ENCODE results near the gene ASCC1.
"Not testable (repeated sequence)": the region's sequence is repeated elsewhere in the genome, so short reads cannot be mapped to it uniquely, and the experiment has no call there.

Gene ASCC1

DNA sequence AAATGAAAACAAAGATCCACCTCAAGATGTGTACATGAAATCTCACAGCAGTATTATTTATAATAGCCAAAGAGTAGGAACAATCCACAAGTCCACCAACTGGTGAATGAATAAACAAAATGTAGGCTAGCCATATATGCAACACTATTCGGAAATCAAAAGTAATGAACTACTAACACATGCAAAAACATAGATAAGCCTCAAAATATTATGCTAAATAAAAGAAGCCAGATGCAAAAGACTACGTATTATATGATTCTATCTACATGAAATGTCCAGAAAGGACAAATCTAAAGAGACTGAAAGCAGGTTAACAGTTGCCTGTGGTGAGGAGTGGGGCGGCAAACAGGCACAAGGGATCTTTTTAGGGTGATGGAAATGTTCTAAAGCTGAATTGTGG lies 49.0 kb downstream of the ASCC1 start:
- DNase-seq = no peak

DNA sequence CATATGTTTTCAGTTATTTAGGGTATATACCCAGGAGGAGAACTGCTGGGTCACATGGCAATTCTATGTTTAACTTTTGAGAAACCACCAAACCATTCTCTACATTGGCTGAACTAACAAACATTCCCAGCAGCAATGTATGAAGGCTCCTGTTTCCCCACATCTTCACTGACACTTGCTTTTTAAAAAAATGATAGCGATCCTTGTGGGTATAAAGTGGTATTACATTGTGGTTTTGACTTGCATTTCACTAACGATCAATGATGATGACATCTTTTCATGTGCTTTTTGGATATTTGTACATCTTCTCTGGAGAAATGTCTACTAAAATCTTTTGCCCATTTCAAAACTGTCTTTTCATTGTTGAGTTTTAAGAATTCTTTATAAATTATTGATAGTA lies 51.5 kb downstream of the ASCC1 start:
- DNase-seq = no peak

DNA sequence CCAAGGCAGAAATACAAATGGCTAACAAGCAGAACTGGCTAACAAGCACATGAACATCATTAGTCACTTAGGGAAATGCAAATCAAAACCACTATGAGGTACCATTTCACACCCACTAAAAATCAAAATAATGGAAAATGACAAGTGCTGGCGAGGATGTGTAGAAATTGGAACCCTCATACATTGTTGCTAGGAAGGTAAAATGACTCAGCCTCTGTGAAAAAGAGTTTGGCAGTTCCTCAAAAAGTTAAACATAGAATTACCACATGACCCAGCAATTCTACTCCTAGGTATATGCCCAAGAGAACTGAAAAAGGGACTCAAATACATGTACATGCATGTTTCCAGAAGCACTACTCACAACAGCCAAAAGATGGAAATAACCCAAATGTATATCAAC lies 53.1 kb downstream of the ASCC1 start:
- DNase-seq = no peak

DNA sequence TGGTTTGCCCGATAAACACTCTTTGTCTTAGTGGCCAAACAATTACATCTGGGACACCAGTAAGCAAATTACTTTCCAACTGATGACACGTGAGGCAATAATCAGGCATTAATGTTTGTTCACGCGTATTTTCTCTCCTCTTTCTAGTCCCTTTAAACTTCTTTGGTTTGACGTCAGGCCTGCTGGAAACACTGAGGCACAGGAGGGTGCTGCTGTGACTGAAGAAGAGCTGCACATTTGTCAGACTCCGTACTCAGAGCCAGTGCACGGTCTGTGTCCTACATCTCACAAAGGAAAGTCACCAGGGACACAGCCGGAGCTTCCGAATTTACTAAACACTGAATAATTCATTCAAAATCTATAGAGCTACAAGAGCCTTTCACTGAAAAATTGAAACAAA lies 57.9 kb downstream of the ASCC1 start:
- DNase-seq = no peak

DNA sequence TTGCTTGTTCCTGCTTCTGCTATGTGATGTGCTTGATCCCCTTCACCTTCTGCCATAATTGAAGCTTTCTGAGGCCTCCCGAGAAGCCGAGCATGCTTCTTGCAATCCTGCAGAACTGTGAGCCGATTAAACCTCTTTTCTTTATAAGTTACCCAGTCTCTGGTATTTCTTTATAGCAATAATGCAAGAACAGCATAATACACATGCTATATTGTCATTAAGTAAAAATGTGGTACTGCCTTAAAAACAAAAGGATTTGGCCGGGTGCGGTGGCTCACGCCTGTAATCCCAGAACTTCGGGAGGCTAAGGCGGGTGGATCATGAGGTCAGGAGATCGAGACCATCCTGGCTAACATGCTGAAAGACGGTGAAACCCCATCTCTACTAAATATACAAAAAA lies 59.9 kb downstream of the ASCC1 start:
- no peak for DNase-seq

DNA sequence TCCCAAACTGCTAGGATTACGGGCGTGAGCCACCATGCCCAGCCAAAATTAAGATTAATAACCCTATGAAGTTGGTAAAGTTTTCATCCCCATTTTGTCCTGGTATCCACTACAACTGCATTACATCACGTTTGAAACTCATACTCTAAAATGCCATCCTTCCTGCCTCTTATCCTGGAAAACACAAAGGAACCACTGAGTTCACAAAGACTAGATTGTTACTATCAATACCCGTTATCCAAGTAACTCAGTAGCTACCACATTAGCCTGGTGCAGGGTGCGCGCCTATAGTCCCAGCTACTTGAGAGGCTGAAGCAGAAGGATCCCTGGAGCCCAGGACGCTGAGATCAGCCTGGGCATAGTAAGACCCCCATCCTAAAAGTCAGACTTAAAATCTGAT lies 63.8 kb downstream of the ASCC1 start:
- no peak for DNase-seq

DNA sequence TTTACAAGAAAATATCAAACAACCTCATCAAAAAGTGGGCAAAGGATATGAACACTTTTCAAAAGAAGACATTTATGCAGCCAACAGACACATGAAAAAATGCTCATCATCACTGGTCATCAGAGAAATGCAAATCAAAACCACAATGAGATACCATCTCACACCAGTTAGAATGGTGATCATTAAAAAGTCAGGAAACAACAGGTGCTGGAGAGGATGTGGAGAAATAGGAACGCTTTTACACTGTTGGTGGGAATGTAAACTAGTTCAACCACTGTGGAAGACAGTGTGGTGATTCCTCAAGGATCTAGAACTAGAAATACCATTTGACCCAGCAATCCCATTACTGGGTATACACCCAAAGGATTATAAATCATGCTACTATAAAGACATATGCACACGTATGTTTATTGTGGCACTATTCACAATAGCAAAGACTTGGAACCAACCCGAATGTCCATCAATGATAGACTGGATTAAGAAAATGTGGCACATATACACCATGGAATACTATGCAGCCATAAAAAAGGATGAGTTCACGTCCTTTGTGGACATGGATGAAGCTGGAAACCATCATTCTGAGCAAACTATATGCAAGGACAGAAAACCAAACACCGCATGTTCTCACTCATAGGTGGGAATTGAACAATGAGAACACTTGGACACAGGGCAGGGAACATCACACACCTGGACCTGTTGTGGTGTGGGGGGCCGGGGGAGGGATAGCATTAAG lies 65.2 kb downstream of the ASCC1 start:
- DNase-seq = not testable (repeated sequence)

DNA sequence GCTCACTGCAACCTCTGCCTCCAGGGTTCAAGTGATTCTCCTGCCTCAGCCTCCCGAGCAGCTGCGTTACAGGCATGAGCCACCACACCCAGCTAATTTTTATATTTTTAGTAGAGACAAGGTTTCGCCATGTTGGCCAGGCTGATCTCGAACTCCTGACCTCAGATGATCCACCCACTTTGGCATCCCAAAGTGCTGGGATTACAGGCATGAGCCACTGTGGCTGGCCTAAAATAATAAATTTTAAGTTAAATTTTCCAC lies 68.8 kb downstream of the ASCC1 start:
- DNase-seq = not testable (repeated sequence)

DNA sequence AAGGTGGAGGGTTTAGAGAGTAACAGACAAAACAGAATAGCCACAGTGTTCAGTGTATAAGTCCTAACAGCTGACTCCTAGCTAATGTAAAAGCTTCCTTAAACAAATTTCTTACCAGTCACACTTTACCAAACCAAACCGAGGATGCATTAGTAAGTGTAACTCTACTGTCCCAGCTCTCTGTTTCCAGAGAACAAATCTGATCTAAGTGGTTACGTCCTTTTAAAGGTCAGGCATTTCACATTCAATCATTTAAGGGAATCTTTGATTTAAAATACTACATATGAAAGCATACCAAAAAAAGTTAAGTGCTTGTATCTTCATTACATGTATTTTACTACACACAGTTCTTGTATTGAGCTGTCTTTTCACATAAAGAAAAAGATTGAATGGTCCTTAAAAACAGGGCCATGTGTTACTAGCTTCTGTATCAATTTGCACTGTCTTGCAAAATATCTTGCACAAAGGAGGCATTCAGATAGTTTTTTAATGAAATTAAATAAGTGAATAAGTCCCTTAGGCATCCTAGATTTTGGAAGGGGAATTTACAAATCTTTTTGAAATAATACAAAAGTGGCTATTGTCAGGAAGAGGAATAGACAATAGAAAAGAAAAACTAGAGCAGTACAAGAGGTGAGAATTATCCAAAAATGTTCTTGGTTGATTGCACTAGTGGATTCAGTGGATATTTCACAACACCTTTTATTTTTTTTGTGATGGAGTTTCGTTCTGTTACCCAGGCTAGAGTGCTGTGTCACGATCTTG lies 69.3 kb downstream of the ASCC1 start:
- no peak for DNase-seq

DNA sequence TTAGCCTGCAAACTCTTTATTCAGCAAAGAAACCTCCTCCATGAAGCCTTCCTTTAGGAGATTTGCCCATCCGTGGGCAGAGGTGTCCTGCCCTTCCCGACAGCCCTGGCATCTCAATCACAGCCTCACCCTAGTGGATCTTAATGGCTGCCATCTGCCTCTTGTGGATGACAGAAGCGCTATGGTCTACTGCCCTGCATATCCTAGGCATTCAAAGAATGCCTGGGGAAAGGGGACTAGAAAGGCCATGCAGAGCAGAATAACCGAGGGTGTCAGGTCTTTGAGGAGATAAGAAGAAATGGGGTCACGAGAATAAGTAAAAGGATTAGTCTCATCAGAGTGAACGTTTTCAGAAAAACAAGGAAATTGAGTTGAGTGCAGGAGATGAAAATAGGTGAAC lies 70.0 kb downstream of the ASCC1 start:
- DNase-seq = no peak

DNA sequence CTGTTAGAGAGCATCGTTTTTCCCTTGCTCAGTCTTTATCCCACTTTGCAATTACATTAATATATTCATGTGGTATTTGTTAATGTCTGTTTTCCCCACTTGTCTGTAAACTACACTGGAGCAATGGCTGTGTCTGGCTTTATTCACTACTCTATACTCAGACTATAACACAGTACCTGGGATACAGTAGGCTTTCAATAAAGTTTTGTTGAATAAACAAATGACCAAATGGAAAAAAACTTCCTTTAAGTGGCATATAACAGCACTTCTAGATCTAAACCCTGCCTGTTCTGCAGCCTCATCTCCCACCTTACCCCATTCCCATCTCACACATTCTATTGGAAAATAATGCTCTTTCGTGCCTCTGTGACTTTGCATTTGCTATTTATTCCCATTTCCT lies 70.4 kb downstream of the ASCC1 start:
- no peak for DNase-seq

DNA sequence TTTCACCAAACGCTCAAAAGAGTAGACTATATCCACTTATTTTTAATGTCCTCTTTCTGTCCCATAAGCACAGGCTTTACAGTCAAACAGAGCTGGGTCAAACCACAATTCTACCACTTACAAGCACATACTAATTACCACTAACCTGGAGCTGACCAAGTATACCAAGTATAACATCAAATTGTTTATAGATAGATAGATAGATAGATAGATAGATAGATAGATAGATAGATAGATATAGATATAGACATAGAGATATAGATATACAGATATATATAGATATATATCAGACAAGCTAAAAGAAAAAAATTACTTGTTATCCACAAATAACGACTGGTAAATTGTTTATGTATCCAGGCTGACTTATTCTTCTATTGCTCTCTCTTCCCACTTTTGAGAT lies 75.2 kb downstream of the ASCC1 start:
- DNase-seq = no peak

DNA sequence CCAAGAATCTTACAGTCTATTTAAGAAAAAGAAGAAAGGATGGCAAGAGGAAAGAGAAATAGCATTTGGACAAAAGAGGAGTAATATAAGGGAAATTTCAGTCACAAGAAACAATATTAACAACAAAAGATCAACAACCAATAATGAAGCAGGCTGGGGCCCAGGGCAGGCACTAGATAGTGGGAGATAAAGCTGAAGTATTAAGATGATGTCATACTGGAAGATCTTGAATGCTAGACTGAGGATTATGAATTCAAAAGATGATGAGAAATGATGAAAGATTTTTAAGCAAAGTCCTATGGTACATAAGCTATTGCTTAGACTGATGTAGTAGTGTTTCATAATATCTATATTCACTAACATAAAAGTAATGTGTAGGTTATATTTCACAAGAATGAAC lies 75.9 kb downstream of the ASCC1 start:
- no peak for DNase-seq

DNA sequence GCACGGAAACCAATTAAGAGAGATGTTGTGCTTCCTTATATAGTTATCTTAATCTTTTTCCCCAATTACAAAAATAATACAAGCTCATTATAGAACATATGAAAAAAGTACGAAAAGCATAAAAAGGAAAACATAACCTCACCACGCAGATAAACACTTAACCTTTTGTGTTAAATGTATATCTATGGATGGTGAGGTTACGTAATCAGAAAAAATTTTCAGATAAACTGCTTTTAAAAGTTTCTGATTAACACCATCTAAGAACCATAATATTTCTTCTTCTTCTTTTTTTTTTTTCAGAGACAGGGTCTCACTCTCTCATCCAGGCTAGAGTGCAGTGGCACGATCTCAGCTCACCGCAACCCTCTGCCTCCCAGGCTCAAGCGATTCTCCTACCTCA lies 78.5 kb downstream of the ASCC1 start:
- DNase-seq = no peak

DNA sequence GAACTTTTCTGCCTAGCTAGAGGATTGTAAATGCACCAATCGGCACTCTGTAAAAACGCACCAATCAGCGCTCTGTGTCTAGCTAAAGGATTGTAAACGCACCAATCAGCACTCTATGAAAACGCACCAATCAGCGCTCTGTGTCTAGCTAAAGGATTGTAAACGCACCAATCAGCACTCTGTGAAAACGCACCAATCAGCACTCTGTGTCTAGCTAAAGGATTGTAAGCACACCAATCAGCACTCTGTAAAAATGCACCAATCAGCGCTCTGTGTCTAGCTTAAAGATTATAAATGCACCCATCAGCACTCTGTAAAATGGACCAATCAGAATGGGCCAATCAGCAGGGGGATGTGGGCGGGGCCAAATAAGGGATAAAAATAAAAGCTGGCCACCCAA lies 79.9 kb downstream of the ASCC1 start:
- not testable (repeated sequence) for DNase-seq

DNA sequence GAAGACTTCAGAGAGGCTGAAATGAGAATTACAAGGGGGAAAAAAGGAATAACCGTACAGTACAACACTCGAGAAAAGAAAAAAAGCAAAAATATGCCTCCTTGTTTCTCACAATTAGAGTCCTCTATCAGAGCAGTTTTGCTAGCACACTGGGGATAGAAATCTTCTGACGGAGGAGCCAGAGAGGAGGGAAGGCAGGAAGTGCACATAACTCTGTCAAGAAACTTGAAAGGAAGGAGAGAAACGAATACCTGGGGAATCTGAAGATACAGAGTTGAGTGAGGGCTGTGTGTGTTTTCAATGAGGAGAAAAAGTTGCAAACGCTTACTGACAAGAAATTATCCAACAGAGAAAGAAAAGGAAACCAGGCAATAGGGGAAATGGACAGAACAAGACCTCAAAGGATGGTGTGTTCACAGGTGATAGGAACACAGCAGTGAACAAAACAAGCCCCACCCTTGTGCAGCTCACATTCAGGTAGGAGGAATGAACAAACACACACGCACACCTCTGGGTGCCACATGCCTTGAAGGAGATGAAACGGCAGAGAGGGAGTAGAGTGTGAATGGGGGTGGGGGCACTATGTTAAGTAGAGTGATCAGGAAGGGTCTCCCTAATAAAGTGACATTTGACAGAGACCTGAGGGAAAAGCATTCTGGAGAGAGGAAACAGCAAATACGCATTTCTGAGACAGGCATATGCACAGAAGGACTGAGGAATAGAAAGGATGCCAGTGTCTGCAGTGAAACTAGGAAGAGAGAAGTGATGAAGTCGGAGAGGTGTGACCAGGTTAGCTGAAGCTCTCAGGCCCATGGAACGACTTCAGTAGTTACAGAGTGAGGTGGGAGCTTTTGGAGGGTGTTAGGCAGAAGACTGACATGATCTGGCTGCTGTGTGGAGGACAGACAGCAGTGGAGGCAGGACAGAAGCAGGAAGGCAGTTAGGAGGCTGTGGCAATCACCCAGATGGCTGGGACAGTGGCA lies 81.0 kb downstream of the ASCC1 start:
- DNase-seq = no peak

DNA sequence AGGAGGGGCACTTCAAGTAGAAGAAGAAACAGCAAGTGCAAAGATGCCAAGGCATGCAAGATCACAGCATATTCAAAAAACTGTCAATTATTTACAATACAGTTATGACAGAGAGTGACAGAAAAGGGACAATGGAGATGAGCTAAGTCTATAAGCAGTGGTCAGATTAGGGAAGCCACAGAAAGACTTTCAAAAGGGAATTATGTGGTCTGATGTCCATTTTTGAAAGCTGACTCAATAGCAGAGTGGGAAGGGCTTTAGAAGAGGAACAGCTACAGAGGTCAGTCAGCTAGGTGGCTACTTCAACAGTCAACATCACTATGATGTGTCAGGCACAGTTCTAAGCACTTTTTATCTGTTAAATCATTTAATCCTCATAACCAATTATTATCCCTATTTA lies 82.6 kb downstream of the ASCC1 start:
- DNase-seq = no peak

DNA sequence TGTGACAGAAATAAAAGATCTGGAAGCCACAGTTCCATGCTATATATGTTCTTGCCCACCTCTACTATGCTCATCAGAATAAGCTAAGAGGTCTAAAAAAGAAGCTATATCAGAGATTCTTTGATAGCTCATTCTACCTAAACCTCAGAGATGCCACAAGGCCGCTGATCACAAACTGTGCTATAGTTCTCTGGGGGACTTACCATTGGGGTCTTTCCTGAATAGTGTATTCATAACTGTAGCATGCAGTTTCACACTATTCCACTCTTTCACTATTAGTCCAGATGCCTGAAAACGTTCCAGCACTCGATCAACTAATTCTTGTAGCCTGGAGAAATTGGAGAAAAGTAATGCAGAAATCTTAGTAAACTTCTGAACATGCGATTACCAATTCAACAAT lies 83.2 kb downstream of the ASCC1 start:
- no peak for DNase-seq

DNA sequence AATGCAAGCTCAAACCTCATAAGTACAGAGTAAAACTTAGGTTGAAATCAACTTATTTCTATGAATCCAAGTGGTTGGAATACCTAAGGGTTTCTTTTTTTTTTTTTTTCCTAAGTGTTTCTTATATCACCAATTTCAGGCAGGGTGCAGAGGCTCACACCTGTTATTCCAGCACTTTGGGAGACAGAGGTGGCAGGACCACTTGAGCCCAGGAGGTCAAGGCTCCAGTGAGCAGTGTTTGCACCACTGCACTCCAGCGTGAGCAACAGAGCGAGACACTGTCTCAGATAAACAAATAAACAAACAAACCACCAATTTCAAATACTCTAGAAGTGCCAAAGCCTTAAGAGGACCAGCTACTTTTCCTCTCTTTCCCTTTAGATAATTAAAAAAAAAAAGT lies 88.5 kb downstream of the ASCC1 start:
- no peak for DNase-seq

DNA sequence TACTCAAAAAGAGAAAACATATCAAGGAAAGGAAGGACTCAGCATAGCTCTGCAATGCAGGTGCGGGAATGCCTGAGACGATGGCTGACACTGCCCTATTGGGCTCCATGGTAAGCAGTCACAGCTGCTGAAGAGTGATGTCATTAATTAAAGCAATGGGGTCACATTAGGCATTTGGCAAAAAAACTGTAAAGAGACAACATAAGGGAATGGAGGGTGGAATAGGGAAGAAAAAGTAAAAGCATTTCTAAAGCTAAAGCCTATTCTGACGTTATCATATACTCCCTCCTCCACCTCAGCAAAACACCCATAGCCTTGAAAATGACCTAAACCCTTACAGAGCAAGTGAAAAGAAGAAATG lies 89.2 kb downstream of the ASCC1 start:
- no peak for DNase-seq

DNA sequence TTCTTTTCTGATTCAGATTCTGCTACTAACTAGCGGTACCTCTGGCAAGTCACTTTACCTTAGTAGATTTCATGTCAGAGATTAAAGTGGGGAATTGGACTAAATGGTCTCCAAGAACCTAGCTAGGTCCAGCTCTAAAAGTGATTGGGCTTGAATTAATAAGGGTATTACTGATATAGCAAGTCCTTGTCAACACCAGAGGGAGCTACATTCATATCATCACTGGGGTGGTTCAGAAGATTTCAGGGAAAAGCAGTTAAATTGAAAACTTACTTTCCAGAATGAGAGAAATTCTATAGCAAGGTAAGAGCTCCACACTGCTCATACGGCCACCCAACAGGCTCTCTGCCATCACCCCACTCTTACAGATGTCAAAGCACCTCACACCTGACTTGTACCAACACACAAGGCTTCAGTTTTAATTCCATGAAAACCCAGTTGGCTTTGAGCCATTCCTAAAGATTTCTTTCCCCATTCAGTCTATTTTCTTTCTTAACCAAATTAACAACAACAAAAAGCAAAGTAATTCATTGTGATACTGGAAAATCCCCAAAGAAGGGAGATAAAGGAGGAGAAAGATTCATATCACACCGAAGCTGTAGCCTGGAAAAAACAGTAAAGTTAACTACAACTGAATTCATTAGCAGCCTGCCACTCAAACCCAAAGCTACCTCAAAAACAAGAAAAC lies 89.7 kb downstream of the ASCC1 start:
- peak in 1 of 3 experiments; percentile 6 for DNase-seq

DNA sequence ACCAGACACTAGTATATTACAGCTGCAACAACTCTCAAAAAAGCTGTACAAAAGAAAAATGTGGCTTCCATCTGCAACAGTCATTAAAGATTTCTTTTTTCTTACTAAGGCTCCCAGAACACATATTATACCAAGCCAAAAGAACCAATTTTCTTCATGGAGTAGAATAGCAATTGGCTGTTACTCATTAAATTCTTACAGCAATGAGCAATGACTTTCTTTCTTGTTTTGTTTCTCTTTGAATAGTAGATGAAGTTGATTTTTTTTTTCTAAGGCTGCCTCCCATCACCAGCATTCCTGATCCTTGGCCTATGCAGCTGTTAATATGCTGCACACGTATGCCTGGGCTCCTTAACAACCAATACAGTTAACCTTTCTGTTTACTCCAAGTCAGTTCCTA lies 91.1 kb downstream of the ASCC1 start:
- no peak for DNase-seq

DNA sequence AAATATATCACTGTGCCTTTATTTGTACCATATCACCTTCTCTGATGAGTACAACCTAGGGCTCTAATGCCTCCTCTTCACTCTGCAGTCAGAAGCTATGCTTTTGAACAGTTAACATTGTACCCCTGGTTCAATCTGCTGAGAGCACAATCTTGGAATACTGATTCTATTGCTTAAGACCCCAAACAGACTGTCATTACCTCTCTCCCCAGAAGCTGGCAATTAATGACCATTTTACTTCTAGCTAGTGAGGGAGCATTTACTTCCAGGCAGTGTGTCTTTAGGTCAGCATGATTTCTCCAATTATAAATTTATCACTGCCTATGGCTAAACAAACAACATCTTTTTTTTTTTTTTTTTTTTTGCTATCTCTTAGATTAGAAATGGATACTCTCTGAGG lies 91.7 kb downstream of the ASCC1 start:
- peak in 1 of 3 experiments; percentile 7 for DNase-seq

Measured in NCI-H1417 (cell line).